Measurements from ENCODE around the gene NUDT5.

NUDT5 gene

GRCh38 chr10:12162927-12163326 is 32.8 kb downstream of the NUDT5 start:
- no peak for DNase-seq

GRCh38 chr10:12160664-12161063 is 35.0 kb downstream of the NUDT5 start:
- DNase-seq: no peak

- peak; percentile 78 to 89 for DNase-seq
These were observed 37.6 kb downstream of the NUDT5 start for GRCh38 chr10:12158111-12158510.

GRCh38 chr10:12156367-12157123 is 39.1 kb downstream of the NUDT5 start:
- DNase-seq: no peak

GRCh38 chr10:12154516-12154915 is 41.2 kb downstream of the NUDT5 start:
- DNase-seq: no peak

- no peak for DNase-seq
These were observed 45.5 kb downstream of the NUDT5 start for GRCh38 chr10:12150163-12150562.

- DNase-seq: no peak
These were observed 51.2 kb downstream of the NUDT5 start for GRCh38 chr10:12144538-12144937.

GRCh38 chr10:12140038-12140437 is 55.7 kb downstream of the NUDT5 start:
- no peak for DNase-seq

GRCh38 chr10:12135631-12136030 is 60.1 kb downstream of the NUDT5 start:
- DNase-seq: no peak

- DNase-seq: peak; percentile 23 to 49
These were observed 65.3 kb downstream of the NUDT5 start for GRCh38 chr10:12130237-12130872.

GRCh38 chr10:12129222-12130111 is 66.2 kb downstream of the NUDT5 start, which contains the start of gene SEC61A2:
Gene SEC61A2 (plus strand): TSS chr10:12129677. CDS start chr10:12129788, 111 bp downstream.
- DNase-seq: peak; percentile 91 to 98

- DNase-seq: no peak
These were observed 74.0 kb downstream of the NUDT5 start for GRCh38 chr10:12121673-12122072.

Measured in inflammatory macrophage treated with lipopolysaccharide for 1 hour (primary cell).